ENCODE results near the gene SERGEF. TPM values are rescaled to one million over a fixed set of nuclear protein-coding genes. Genes with fewer than 3 reads are reported as not detected.

Gene SERGEF
- total RNA-seq, 1 experiment from 2014 or later, result 31.4 TPM

DNA sequence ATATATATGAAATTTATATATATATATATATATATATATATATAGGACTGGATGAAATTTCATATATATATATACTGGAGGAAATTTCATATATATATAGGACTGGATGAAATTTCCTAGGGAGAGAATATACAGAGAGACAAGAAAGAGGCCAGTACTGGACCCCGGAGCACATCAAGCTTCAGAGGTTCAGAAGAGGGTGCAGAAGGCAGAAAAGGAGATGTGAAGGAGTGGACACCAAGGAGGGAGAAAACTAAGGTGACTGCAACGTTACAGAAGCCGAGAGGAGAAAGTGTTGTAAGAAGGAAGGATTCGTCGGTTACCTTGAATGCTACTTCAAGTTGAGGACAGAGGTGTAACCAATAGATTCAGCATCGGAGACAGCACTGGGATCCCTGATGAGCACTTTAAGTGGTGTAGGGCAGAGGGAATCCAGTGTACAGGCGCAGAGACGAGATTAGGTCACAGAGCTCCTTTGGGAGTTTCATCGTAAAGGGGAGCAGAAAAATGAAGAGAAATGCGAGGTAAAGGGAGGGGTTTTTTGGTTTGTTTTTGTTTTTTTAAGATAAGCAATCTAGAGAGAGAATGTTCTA is 41.8 kb upstream of the SERGEF start:
- no peaks in the 10 kb centered on the region for H3K9me3 Mint-ChIP-seq
- no peak overlapping the region for H4K91ac ChIP-seq (ENCODE audit: insufficient read length, low read depth, low read length)
- 100% methylated on average over 1 of the region's 10 CpGs for WGBS (ENCODE audit: extremely low coverage, insufficient read length, low lambda C conversion rate)
- H3K27ac Mint-ChIP-seq, result no peak overlapping the region
- H2AK5ac ChIP-seq (ENCODE audit: insufficient read length, low read length), result no peak overlapping the region
- H3K9me3 ChIP-seq (ENCODE audit: control insufficient read depth, low read depth, low read length), result no peaks in the 10 kb centered on the region
- H4K5ac ChIP-seq (ENCODE audit: insufficient read length, low read depth, low read length), result no peak overlapping the region
- H2BK15ac ChIP-seq (ENCODE audit: low read depth, low read length), result no peak overlapping the region
- no peak overlapping the region for H2BK12ac ChIP-seq (ENCODE audit: insufficient read length, low read depth, low read length)
- H3K23ac ChIP-seq (ENCODE audit: insufficient read length, low read depth, low read length), result no peak overlapping the region
- no peaks in the 10 kb centered on the region for H3K27me3 ChIP-seq (ENCODE audit: insufficient read depth, low read length)
- no peak overlapping the region for H2AFZ ChIP-seq (ENCODE audit: low read length)
- H3K36me3 Mint-ChIP-seq (ENCODE audit: insufficient read depth in 1 of 3, low read depth in 3 of 3), result no peaks in the 10 kb centered on the region
- H3K4me2 ChIP-seq (ENCODE audit: insufficient read depth, insufficient read length, low read length), result no peak overlapping the region
- H2BK5ac ChIP-seq (ENCODE audit: insufficient read length, low read length), result no peak overlapping the region
- no peak overlapping the region for H3K27ac ChIP-seq (ENCODE audit: insufficient read length, low read depth, low read length)
- no peak overlapping the region for H3T11ph ChIP-seq (ENCODE audit: low read length)
- no peak overlapping the region for H3K4me3 Mint-ChIP-seq
- no peaks in the 10 kb centered on the region for H4K20me1 ChIP-seq (ENCODE audit: control insufficient read depth, insufficient read depth, insufficient read length)
- H3K14ac ChIP-seq (ENCODE audit: insufficient read depth, low read length), result no peak overlapping the region
- peaks cover 4% of the 10 kb centered on the region; the same call in 1 of the 2 replicates for H3K27me3 Mint-ChIP-seq (ENCODE audit: low read depth)
- H3K4me1 Mint-ChIP-seq, result no peaks in the 10 kb centered on the region
- no peak overlapping the region for H3K56ac ChIP-seq (ENCODE audit: insufficient read length, low read depth, low read length)
- H4K8ac ChIP-seq (replicated peaks; ENCODE audit: insufficient read length, low read depth, low read length), result no peak overlapping the region
- no peak for TF ChIP-seq CTCF (conservative IDR thresholded peaks at IDR 0.05)
- H3K79me1 ChIP-seq (ENCODE audit: insufficient read depth, low read depth, low read length, poor library complexity, severe bottlenecking), result no peaks in the 10 kb centered on the region
- DNase-seq, result no peak
- no peak overlapping the region for H2BK120ac ChIP-seq (ENCODE audit: low read depth, low read length, poor library complexity, severe bottlenecking)
- H3K18ac ChIP-seq (ENCODE audit: insufficient read length, low read depth, low read length), result no peak overlapping the region
- H3K4me1 ChIP-seq (ENCODE audit: insufficient read depth, low read length), result no peaks in the 10 kb centered on the region
- no peaks in the 10 kb centered on the region for H3K79me2 ChIP-seq (ENCODE audit: insufficient read depth, low read length)
- H3K23me2 ChIP-seq (ENCODE audit: insufficient read length, low read depth, low read length, poor library complexity, severe bottlenecking), result no peaks in the 10 kb centered on the region
- no peak overlapping the region for H3K4ac ChIP-seq (ENCODE audit: low read depth, low read length)
- no peak overlapping the region for H3K9ac ChIP-seq (ENCODE audit: extremely low read depth, insufficient read length, low read length)
- no peak overlapping the region for H2BK20ac ChIP-seq (ENCODE audit: low read depth, low read length, poor library complexity, severe bottlenecking)
